DLD1 (cell line): ENCODE measurements around the gene SOX3.

Source experiments
- in situ Hi-C: cut with HindIII; loops from 2 replicates; pipeline ENCODE4 v1.10.0; 2017; ENCODE audit warnings: low sequenced_read_pairs

Gene SOX3

DNA sequence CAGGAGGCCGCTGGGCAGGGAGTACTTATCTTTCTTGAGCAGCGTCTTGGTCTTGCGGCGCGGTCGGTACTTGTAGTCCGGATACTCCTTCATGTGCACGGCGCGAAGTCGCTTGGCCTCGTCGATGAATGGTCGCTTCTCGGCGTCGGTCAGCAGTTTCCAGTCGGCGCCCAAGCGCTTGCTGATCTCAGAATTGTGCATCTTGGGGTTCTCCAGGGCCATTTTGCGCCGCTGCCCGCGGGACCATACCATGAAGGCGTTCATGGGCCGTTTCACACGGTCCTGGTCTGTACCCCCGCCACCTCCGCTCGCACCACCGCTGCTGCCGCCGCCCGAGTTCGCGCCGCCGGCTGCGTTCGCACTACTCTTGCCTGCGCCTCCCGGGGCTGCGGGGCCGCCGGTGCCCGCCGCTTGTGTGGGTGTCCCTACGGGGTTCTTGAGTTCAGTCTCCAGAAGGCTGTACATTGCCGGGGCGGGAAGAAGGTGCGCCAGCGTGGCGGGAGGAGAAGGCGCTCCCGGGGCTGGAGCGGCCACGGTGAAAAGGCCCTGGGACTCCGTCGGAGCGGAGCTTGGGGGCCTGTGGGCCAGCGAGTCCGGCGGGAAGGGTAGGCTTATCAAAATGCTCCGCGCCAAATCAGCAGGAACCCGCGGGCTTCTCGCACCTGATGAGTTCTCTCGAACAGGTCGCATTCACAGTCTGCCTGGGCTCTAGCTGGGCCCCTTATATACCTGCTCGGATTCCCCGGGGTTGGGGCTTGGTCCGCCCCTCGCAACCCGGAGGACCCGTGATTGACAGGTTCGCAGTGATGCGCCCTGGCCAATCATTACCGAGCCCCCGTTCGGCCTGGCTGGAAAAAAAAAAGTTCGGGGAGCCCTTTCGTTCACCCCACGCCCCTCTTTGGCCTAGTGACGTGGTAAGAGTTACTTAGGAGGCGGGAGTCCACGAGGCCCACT is at the start of gene SOX3:
TSS of gene SOX3 (minus strand) at position 699 of the 954 bp plus-strand sequence. CDS start at position 690, 9 bp downstream.
- in situ Hi-C loops, result no loop called here

DNA sequence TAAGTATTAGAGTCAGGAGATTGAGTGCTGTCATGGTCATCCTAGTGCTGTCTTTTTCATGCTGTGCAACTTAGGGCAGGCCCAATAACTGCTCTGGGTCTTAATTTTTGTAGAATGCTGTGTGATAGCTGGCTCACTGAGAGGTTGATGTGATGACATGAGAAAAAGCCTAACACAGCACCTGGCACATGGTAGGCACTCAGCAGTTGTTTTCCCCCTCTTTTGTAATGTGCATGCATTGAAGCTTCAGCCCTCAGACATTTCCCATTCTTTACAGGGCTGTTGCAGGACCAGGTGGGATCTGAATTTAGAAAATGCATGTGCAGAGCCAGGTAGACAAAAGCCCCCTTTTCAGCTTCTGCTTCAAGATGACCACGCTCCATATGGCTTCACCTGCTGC is 44.1 kb upstream of the SOX3 start:
- in situ Hi-C loops, result no loop called here

DNA sequence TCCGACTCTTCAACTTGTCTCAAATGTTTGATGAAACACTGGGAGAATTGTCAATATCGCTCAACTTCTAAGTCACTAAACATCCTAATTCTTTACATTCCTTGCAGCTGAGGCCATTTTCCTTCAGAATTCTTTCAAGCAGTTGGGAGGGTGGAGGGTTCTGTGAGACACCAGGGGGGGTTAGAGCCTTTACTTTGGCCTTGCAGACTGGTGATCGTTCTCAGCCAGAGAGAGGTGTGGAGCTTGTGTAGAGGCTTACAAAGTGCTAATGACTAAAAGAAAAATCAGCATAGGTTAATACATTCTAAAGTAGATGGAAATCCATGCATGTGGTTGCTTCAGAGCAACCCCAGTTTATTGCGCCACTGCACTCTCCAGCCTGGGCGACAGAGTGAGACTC is 21.3 kb upstream of the SOX3 start:
- in situ Hi-C loops, result no loop called here

- in situ Hi-C loops, result no loop called here
Measured at GRCh38 chrX:140525448-140525847, 20.6 kb upstream of the SOX3 start.

DNA sequence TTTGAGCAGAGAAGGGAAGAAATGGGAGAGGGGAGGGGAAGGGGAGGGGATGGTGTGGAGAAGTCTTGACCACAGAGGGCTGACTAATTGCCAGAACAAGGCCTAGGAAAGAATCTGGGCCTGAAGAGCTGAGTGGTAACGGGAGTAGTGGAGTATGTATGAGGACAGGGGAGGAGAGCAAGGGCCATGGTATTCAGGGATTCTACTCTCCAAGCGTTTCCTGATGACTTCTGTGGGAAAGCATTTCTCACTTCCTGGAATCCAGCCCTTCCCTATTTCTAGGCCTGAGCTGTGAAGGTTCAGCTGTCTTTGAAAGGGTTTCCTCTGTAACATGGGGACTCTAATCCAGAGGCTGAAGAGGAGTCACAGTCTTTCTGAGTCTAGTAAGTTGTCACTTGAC is 19.7 kb upstream of the SOX3 start:
- in situ Hi-C loops, result no loop called here

DNA sequence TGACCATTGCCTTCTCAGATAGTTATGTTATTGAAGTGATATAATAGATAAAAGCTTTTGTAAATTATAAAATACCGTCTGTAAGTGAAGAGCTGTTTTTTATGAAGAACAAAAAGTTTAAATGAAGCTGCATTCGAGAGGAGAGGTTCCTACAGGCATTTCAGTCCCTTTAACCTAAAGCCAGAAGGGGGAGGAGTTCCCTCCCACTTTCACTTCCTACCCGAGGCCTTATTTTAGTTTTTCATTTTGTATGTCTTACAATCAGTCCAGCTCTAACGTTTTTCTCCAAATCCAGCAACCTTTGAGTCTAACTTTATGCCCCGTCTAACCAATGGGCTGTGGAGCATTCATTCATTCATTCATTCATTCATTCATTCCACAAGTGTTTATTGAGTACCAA is 16.5 kb upstream of the SOX3 start:
- in situ Hi-C loops, result no loop called here

- in situ Hi-C loops, result no loop called here
Measured at GRCh38 chrX:140514554-140514953, 9.7 kb upstream of the SOX3 start.

DNA sequence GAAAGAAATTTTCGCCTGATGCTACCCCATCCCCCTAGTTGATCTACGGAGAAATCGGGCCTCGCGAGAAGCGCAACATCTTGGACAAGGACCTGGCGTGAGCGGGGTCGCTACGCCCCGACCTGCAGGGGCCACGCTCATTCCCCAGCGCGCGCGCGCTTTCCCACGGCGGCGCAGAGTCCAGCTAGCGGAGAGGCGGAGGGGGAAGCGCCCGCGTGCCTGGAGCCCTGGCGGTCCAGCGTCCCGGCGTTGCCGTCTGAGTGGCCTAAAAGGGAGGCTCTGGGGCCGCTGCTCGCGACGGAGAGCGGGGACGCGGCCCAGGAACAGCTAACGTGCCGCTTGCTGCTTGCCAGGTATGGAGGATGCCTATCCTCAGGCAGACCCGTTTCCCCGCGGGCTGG is 6.0 kb upstream of the SOX3 start:
- in situ Hi-C loops, result no loop called here

DNA sequence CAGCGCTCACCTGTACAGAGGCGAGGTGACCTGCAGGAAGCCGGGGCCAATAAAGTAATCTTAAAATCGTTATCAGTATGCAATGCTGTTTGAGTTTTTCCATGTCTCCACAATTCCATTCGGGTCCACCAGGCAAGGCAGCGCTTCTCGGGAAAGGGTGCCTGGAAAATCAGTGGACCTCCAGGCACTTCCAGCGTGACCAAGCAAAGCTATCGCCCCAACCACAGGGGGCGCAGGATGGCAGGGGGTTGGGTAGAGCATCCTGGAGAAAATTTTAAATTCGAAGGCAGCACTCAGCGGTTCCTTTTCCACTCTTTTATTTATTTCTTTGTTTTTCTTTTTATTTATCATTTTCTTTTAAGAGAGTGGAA is 5.4 kb upstream of the SOX3 start:
- in situ Hi-C loops, result no loop called here

DNA sequence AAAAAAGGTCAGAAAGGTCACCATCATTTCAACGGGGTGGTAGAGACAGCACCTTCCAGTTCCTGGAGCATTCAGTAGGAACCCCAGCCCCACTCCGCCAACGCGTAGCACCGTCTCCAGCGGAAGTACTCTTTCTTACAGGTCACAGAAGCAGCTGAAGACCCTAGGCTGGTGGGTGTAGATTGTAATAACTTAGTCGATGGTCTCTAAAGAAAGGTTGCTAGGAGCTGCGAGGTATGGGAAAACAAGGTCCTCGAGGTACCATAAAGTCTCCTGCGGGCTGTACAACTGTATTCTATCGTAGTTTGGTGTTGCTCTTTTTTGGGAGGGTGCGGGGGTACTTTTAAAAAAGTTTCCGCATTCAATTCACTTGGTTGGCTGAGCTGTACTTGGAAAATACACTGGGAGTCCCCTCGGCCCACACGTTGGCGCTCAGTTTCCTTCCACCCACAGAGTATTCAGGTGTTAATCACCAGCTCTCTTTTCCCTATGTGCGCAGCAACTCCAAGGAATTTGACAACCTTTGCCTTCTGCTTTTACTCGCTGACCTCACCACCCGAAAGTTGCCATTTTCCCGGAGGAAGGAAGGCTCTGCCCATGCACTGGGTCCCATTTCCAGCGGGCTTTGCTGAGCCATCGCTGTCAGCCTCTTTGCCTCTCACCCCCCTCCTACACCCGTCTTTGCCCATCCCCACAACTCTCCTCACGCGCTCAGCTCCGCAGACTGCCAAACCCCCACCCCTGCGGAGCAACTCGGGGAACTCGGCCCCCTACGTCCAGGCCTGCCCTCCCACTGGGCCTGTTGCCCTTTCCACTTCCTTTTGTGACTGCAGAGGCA is 4.8 kb upstream of the SOX3 start:
- in situ Hi-C loops, result no loop called here

- in situ Hi-C loops, result no loop called here
Measured at GRCh38 chrX:140508958-140509357, 4.1 kb upstream of the SOX3 start.

DNA sequence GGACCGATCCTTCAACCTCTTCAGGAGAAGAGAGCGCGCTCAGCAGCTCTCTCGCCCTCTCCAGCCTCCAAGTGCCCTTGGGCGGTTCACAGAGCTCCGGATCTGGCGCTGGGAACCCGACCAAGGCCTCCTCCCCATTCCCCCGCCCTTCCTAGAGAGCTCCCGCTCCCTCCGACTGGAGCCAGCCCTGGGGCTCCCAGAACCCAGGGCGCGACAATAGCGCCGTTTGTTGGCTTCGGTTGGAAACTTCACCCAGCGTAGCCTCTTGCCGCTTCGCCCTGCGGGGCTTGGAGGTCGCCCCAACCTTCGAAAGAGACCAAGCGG is 3.1 kb upstream of the SOX3 start:
- in situ Hi-C loops, result no loop called here

DNA sequence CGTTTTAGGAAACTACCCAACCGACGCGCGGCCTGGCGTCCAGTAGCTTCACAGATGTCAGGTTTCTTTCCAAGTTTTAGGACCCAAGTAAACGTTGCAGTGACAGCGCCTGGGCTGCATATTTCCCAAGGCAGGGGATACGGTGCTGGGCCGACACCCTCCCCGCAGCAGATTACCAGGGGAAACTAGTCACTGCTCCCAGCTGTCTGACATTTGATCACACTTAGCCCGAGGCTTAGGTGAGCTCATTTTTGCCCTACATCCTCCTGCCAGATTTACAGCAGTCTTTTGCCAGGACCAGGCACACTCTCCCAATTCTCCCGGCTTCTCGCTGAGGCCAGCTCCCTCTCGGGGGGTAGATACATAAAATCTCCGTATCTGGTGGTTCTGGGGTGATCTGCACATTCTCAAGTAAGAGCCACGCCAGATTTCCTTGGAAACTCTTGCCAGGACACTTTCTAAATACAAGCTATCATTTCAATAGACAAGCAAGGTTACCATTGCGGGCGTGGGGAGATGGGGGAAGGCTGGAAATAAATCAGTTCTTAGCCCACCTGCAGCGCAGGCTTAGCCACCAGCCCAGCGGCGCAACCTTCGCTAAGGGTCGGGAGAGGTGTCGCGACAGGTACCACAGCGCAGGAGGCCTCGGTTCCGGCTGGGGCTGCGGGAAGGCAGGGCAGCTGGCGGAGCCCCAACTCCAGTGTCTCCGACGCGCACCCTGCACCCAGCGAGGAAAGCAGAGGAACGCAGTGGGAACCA is 2.5 kb upstream of the SOX3 start:
- in situ Hi-C loops, result no loop called here

DNA sequence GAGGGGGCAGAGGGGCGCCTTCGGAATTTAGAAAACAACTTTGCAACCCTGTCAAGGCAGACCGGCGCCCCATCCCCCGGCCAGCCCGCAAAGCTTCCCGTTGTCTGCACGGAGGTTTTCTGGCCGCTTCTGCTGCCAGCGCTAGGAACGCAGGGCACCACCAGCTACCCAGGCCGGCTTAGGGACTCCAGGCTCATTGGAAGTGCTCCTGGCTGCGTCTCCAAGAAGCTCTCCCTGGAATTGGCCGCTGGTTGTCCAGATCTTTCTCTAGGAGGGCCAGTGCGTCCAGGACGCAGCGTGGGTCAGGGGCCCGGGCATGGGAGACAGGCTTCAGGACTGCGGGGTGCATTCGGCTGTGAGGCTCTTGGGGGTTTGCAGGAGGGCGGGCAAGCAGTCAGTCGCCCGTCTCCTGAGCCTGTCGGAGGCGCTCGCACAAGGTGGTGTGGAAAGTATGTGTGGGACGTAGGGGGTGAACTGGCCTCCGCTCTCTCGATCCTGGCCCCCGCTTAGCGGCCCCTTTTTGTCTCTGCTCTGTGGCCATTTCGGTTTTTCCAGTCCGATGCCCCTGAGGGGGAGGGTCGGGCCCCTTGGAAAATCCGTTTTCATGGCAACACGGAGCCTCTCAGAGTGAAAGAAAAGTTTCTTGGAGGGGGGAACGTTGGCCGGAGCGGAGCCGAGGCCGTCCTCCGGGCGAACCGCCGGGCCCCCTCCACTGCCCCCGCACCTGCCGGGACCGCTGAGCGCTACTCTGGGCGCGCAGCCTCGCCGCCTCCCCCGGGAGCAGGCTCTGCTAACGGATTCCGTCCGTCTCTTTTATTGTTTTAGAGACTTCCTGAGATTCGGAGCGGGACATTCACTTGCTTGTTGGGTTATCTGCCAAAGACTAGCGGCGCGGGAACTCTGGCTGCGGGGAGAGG is 810 bp upstream of the SOX3 start:
- in situ Hi-C loops, result no loop called here

DNA sequence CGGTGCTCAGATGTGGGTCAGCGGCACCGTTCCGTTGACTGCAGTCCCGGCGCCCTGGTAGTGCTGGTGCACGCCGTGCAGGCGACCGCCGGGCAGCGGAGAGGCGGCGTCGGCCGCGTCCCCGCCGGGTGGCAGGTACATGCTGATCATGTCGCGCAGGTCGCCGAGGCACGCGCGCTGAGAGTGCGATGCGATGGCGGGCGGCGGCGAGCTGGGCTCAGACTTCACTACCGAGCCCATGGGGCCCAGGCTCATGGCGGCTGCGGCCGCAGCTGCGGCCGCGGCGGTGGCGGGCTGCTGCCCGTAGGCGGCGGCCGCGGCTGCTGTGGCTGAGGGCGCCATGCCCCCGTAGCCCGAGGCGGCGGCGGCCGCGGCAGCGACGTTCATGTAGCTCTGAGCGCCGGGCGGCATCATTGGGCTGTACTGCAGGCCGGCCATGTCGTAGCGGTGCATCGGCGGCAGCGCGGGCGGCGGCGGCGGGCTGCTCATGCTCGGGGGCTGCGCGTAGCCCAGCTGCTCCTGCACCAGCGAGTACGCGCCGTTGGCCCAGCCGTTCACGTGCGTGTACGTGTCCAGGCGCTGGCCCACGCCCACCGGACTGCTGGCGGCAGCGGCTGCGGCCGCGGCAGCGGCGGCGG is 1.0 kb downstream of the SOX3 start:
- in situ Hi-C loops, result no loop called here

- in situ Hi-C loops, result no loop called here
Measured at GRCh38 chrX:140503238-140503601, 1.6 kb downstream of the SOX3 start.

GRCh38 chrX:140502491-140503237 is 2.2 kb downstream of the SOX3 start:
- in situ Hi-C loops, result no loop called here

GRCh38 chrX:140501940-140502468 is 2.9 kb downstream of the SOX3 start:
- in situ Hi-C loops, result no loop called here

- in situ Hi-C loops, result no loop called here
Measured at GRCh38 chrX:140501321-140501720, 3.5 kb downstream of the SOX3 start.
